PFSK-1 (cell line): ENCODE data around the gene COMMD7.

ENCODE experiments used
- FOXP2 ChIP-seq: optimal IDR thresholded peaks from 2 replicates; pipeline ENCODE3; 2011; ENCODE audit warnings: borderline replicate concordance, control low read depth, inconsistent platforms; ENCODE audit not compliant: insufficient read depth; ENCODE audit errors: extremely low read length, extremely low read depth
- POLR2AphosphoS5 ChIP-seq: IDR thresholded peaks from 2 replicates; pipeline ENCODE4 v1.6.1; 2012; ENCODE audit warnings: low read depth, mild to moderate bottlenecking, control low read depth, low read length, moderate library complexity
- REST ChIP-seq, 2 experiments: IDR thresholded peaks; 2 replicates each; pipeline versions ENCODE4 v1.6.1 to v1.8.0; 2011 to 2012; ENCODE audit warnings: low read depth in 2 of 2, low read length in 2 of 2, control low read depth in 1 of 2, inconsistent platforms in 1 of 2, mild to moderate bottlenecking in 1 of 2, moderate library complexity in 1 of 2; ENCODE audit not compliant: insufficient read depth in 1 of 2
- SIN3A ChIP-seq: IDR thresholded peaks from 2 replicates; pipeline ENCODE4 v1.6.1; 2012; ENCODE audit warnings: mild to moderate bottlenecking, low read length, moderate library complexity, borderline replicate concordance; ENCODE audit not compliant: insufficient read depth
- TAF1 ChIP-seq: IDR thresholded peaks from 2 replicates; pipeline ENCODE4 v1.6.1; 2012; ENCODE audit warnings: low read length, control low read depth, borderline replicate concordance; ENCODE audit not compliant: insufficient read depth

COMMD7 gene

GRCh38 chr20:32751702-32752457 lies 8.6 kb upstream of the COMMD7 start:
- no peak for TF ChIP-seq POLR2AphosphoS5
- TF ChIP-seq SIN3A = no peak
- no peak for TF ChIP-seq FOXP2
- TF ChIP-seq TAF1 = no peak
- no peak for TF ChIP-seq REST (IDR thresholded peaks at IDR 0.05; ENCODE audit: insufficient read depth in 1 of 2, low read depth in 2 of 2, low read length in 2 of 2)

DNA sequence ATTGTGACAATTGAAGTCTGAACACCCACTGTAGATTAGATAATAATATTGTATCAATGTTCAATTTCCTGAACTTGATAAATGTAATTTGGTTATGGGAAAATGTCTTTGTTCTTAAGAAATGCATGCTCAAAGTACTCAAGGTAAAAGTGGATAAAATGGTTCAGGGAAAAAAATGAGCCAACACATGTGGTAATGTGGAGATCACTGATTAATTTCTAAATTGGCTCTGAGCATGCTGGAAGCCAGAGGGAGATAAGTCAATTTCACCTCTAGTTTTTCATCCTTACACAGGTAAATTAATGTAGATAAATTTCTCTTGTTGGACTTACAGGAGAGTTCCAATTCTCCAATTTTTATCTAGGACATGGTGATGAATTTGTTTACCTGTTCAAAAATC lies 8.0 kb upstream of the COMMD7 start:
- TF ChIP-seq SIN3A = no peak
- TF ChIP-seq TAF1 = no peak
- TF ChIP-seq FOXP2 = no peak
- no peak for TF ChIP-seq POLR2AphosphoS5
- TF ChIP-seq REST (IDR thresholded peaks at IDR 0.05; ENCODE audit: insufficient read depth in 1 of 2, low read depth in 2 of 2, low read length in 2 of 2) = no peak

GRCh38 chr20:32749914-32750637 lies 6.8 kb upstream of the COMMD7 start:
- no peak for TF ChIP-seq SIN3A
- peak in 1 of 2 experiments; percentile 53; a peak in 1 of 4 replicates for TF ChIP-seq REST (IDR thresholded peaks at IDR 0.05; ENCODE audit: insufficient read depth in 1 of 2, low read depth in 2 of 2, low read length in 2 of 2)
- no peak for TF ChIP-seq TAF1

GRCh38 chr20:32742322-32743236 lies 688 bp downstream of the COMMD7 start:
- TF ChIP-seq FOXP2 (no peak), SIN3A (no peak), TAF1 (no peak), REST (IDR thresholded peaks at IDR 0.05; ENCODE audit: insufficient read depth in 1 of 2, low read depth in 2 of 2, low read length in 2 of 2) (no peak), POLR2AphosphoS5 (no peak)
